Loucy (cell line): ENCODE data around the gene CNKSR2.

Source experiments
- H2AFZ ChIP-seq: fragments of 200-600 bp; sonication (generic); 2 replicates; pipeline ENCODE4 v1.6.0; 2016; ENCODE audit warnings: antibody characterized with exemption, mild to moderate bottlenecking, low read length, moderate library complexity
- H3F3A ChIP-seq: fragments of 200-600 bp; 2 replicates; pipeline ENCODE4 v1.6.0; 2016; ENCODE audit warnings: antibody characterized with exemption, low read depth, mild to moderate bottlenecking
- H3K27me3 ChIP-seq: fragments of 200-600 bp; sonication (generic); 2 replicates; pipeline ENCODE4 v1.6.1; 2014; ENCODE audit warnings: low read length, mild to moderate bottlenecking; ENCODE audit not compliant: insufficient read depth, poor library complexity, severe bottlenecking
- H3K36me3 ChIP-seq: fragments of 200-600 bp; sonication (generic); 2 replicates; pipeline ENCODE4 v1.6.1; 2016; ENCODE audit warnings: low read length; ENCODE audit not compliant: insufficient read depth
- H3K4me1 ChIP-seq: fragments of 200-600 bp; sonication (generic); 2 replicates; pipeline ENCODE4 v1.5.1; 2014; ENCODE audit warnings: low read length, mild to moderate bottlenecking; ENCODE audit not compliant: insufficient read depth, poor library complexity, severe bottlenecking
- H3K4me2 ChIP-seq: fragments of 200-600 bp; sonication (generic); 2 replicates; pipeline ENCODE4 v1.6.0; 2014; ENCODE audit warnings: antibody characterized with exemption, low read length, low read depth, mild to moderate bottlenecking; ENCODE audit not compliant: poor library complexity, severe bottlenecking
- H3K4me3 ChIP-seq: fragments of 200-600 bp; sonication (generic); 2 replicates; pipeline ENCODE4 v1.5.1; 2014; ENCODE audit warnings: low read length, mild to moderate bottlenecking, mixed read lengths; ENCODE audit not compliant: poor library complexity, severe bottlenecking
- H3K79me2 ChIP-seq: fragments of 200-600 bp; sonication (generic); 2 replicates; pipeline ENCODE4 v1.6.1; 2014; ENCODE audit warnings: low read length; ENCODE audit not compliant: insufficient read depth
- H3K9ac ChIP-seq: fragments of 200-600 bp; sonication (generic); 2 replicates; pipeline ENCODE4 v1.6.0; 2014; ENCODE audit warnings: mild to moderate bottlenecking, low read depth, low read length, moderate library complexity; ENCODE audit not compliant: poor library complexity, severe bottlenecking
- H3K9me2 ChIP-seq: fragments of 200-600 bp; sonication (generic); replicated peaks from 2 replicates; pipeline ENCODE4 v1.6.1; 2016; ENCODE audit warnings: low read depth, low read length, mixed read lengths
- H3K9me3 ChIP-seq: fragments of 200-600 bp; sonication (generic); 2 replicates; pipeline ENCODE4 v1.6.1; 2014; ENCODE audit warnings: mild to moderate bottlenecking, antibody characterized with exemption, low read length, low read depth; ENCODE audit not compliant: insufficient read depth
- H4K20me1 ChIP-seq: fragments of 200-600 bp; sonication (generic); 2 replicates; pipeline ENCODE4 v1.6.0; 2014; ENCODE audit warnings: antibody characterized with exemption, low read length, mild to moderate bottlenecking; ENCODE audit not compliant: insufficient read depth, poor library complexity, severe bottlenecking
- EZH2phosphoT487 ChIP-seq: fragments of 200-600 bp; IDR thresholded peaks from 2 replicates; pipeline ENCODE4 v1.6.1; 2018; ENCODE audit warnings: antibody characterized with exemption, mild to moderate bottlenecking, moderate library complexity, borderline replicate concordance
- TF ChIP-seq, protein P1 (sequence below): fragments of 200-600 bp; sonication (generic); conservative IDR thresholded peaks from 2 replicates; pipeline ENCODE4 v1.5.1; 2014; ENCODE audit warnings: mild to moderate bottlenecking, antibody characterized with exemption, low read length

CNKSR2 gene

DNA sequence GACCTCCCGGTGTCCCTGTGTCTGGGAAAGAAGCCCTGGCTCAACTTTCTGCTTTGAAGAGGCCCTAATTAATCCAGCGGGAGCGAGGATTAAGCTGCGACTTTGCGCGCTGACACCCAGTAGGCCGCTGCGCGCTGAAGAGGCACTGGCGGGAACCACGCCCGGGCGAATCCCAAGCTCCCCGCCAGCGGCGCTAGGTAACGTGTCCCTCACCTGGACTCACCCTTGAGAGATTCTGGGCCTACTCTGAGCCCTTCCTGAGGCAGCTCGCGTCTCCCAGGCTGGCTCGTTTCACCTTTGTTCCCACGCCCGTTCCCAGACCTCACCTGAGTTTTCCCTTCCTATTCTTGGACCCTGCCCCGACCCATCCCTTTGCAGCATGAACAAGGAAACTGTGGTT lies 284.5 kb downstream of the CNKSR2 start:
- Histone ChIP-seq H3K9ac (no peak overlapping the region), H3K4me2 (no peak overlapping the region), H3K4me1 (no peaks in the 10 kb centered on the region)

DNA sequence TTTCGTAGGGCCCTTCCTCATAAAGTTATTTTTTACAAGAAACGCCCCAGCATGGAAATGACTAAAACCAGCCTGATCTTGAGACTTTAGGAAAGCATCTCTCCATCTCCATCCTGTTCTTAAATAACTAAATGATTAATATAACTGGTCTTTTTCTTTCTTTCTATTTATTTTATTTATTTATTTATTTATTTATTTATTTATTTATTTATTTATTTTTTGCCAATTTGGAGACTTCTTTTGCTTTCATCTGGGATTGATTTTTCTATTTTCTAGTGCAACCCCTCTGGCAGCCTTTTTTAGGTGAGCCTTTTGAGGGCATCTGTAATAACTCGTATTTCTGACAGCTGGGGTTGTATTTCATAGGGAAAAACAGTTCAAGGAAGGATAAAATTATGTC lies 285.1 kb downstream of the CNKSR2 start:
- H3K79me2 ChIP-seq: no peaks in the 10 kb centered on the region
- no peak overlapping the region for H2AFZ ChIP-seq
- H3F3A ChIP-seq: no peaks in the 10 kb centered on the region
- no peaks in the 10 kb centered on the region for H3K36me3 ChIP-seq
- H4K20me1 ChIP-seq: no peaks in the 10 kb centered on the region
- H3K4me1 ChIP-seq: no peaks in the 10 kb centered on the region
- no peak overlapping the region for H3K9ac ChIP-seq
- H3K27me3 ChIP-seq: no peaks in the 10 kb centered on the region
- H3K9me3 ChIP-seq: no peaks in the 10 kb centered on the region
- TF ChIP-seq, protein P1, sequence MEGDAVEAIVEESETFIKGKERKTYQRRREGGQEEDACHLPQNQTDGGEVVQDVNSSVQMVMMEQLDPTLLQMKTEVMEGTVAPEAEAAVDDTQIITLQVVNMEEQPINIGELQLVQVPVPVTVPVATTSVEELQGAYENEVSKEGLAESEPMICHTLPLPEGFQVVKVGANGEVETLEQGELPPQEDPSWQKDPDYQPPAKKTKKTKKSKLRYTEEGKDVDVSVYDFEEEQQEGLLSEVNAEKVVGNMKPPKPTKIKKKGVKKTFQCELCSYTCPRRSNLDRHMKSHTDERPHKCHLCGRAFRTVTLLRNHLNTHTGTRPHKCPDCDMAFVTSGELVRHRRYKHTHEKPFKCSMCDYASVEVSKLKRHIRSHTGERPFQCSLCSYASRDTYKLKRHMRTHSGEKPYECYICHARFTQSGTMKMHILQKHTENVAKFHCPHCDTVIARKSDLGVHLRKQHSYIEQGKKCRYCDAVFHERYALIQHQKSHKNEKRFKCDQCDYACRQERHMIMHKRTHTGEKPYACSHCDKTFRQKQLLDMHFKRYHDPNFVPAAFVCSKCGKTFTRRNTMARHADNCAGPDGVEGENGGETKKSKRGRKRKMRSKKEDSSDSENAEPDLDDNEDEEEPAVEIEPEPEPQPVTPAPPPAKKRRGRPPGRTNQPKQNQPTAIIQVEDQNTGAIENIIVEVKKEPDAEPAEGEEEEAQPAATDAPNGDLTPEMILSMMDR: no peak
- no peak for TF ChIP-seq EZH2phosphoT487
- no peaks in the 10 kb centered on the region for H3K9me2 ChIP-seq
- no peak overlapping the region for H3K4me2 ChIP-seq
- no peak overlapping the region for H3K4me3 ChIP-seq

More for the DNA sequence above, 284.5 kb downstream of the CNKSR2 start:
- H3K4me3 ChIP-seq: no peak overlapping the region
- H3K79me2 ChIP-seq: no peaks in the 10 kb centered on the region
- no peaks in the 10 kb centered on the region for H4K20me1 ChIP-seq
- H3K36me3 ChIP-seq: no peaks in the 10 kb centered on the region
- no peaks in the 10 kb centered on the region for H3F3A ChIP-seq
- no peaks in the 10 kb centered on the region for H3K9me3 ChIP-seq
- TF ChIP-seq, protein P1: no peak
- no peak for TF ChIP-seq EZH2phosphoT487
- no peaks in the 10 kb centered on the region for H3K9me2 ChIP-seq
- no peak overlapping the region for H2AFZ ChIP-seq
- H3K27me3 ChIP-seq: no peaks in the 10 kb centered on the region

GRCh38 chrX:21660156-21660555 lies 285.9 kb downstream of the CNKSR2 start:
- Histone ChIP-seq H3K79me2 (no peaks in the 10 kb centered on the region), H3F3A (no peaks in the 10 kb centered on the region), H3K4me2 (no peak overlapping the region), H4K20me1 (no peaks in the 10 kb centered on the region), H3K36me3 (no peaks in the 10 kb centered on the region), H3K9ac (no peak overlapping the region), H3K9me2 (no peaks in the 10 kb centered on the region), H3K4me1 (no peaks in the 10 kb centered on the region), H3K4me3 (no peak overlapping the region), H3K9me3 (no peaks in the 10 kb centered on the region), H2AFZ (no peak overlapping the region), H3K27me3 (no peaks in the 10 kb centered on the region)
- no peak for TF ChIP-seq EZH2phosphoT487
- TF ChIP-seq, protein P1: no peak
